HG03342 (cell line): ENCODE results near the gene GUCD1.

Experiments used
- ATAC-seq: cut with Tn5 transposase; IDR thresholded peaks from one replicate; pipeline ENCODE4 v1.9.1; 2021; ENCODE audit warnings: mild to moderate bottlenecking, moderate library complexity; ENCODE audit not compliant: unreplicated experiment

The GUCD1 gene

DNA sequence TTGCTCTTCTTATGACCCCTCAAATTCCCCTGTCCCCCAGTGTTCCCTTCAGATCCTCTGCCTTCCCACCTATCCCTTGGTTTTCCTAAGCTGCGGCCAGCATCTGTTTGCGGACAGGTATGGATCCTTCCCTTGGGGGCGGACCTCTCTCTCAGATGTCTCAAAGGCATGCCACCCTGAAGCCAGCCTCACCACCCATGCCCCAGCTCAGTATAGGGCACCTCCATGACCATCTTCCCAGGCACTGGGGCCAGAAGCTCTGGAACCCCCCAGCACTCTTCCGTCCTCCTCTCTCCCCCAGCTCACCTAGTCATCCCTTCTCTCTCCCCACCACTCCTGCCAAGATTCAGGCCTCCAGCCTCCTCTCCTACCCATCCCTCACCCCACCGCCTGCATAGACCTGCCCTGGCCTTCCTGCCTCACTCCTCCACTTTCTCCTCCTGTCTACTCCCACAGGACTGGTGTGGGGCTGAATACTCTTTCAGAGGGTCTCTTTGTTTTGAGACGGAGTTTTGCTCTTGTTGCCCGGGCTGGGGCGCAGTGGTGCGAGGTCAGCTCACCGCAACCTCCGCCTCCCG lies 35.7 kb upstream of the GUCD1 start:
- no peak for ATAC-seq

DNA sequence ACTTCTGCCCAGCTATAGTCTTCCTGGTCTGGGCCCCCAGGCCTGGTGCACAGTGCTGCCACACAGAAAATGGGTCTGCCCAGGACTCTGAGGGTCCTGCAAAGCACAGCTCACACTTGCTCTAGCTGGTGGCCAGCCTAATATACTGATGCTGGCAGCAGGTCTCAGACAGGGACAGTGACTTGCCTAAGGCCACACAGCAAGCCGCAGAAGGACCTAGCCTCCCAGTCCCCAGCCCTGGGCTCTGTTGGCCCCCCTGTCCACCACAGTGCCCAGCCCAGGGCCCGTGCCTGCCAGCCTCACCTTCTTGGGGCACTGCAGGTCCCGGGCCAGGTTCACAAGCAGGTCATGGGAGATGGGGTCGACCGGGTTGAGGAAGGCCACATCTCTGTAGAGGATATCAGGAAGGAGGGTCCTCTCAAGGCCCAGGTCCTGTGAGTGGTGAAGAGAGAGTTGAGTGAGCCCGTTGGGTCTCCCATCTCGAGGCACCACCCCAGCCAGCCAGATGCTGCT lies 34.6 kb upstream of the GUCD1 start:
- no peak for ATAC-seq

DNA sequence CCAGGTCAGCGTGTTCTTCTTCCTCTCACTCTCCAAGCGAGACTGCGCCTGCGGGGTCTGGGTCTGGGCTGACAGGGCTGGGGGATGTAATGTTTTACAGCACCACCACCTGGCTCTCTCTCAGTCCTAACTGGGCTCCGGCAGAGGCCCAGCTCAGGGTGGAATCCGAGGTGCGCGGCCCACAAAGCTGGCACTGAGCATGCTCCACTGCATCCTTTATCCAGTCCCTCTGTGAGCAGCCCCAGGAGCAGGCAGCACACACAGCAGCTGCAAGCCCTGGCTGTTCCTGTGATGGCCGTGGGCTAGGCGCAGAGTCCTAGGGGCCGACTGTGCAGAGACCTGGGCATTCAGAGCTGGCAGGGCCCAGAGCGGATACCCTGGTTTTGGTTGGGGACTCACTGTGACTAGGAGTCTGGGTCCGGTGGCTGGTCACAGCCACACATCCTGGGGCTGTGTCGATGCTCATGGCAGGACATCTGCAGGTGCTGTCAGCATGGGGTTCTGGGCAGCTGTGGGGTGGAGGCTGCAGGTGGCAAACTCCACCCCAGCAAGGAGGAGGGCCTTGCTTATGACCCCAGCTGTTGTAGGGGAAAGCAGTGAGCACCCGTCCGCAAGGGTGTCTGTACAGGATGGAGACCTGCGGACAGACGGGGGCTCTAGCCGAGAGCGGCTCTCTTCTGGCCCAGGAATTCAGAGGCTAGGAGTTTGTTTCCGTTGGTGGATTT lies 34.0 kb upstream of the GUCD1 start:
- ATAC-seq, result no peak

DNA sequence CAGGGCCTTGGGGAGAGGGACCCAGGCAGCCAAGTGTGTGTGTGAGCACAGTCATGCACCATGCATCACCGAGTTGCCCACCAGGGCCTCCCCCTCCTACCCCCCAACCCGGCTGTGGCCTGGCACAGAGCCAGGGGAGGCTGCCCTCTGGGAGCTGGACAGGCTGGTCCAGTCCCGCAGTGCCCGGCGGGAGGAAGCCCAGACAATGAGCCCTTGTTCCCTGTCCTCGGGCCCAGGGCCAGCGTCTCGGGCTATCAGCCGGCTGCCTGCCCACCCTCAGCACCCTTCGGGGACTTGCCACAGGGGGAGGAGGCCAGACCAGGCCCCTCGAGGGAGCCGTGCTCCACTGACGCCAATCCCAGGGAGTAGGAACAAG lies 33.4 kb upstream of the GUCD1 start:
- ATAC-seq, result no peak

DNA sequence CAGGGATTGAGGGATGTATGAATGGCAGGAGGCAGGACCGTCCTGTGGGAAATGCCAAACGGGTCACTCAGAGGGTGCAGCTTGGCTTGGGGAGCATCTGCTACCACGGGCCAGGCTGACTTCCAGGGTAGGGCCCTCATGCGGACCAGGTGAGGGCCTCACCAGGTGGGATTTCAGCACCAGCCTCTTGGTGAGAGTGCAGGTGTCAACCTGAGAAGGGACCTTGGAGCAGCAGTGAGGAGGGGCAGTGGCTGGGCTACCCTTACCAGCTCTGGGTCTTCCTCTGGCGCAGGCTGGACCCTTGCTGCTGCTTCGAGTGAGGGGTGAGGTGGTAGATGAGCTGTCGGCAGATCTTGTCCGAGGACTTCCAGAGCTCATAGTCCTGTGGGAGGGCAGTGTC lies 33.0 kb upstream of the GUCD1 start:
- ATAC-seq, result no peak

DNA sequence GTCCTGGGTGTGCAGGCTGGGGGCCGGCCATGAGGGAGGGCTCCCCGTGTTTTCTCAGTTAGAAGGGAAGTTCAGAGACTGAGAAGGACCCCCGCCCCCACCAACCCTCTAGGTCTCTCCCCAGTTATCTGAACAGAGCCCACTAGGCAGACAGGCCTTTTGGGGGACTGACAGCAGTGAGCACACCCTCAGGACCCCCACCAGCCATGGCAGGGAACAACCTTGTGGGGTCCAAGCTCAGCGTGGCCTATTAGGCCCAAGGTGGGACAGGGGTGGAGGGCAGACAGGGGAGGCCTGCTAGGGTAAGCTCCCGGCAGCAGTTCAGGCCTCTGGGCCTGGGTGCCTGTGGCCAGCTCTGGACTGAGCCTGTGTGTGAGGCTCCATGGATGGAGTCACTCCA lies 32.3 kb upstream of the GUCD1 start:
- ATAC-seq, result no peak

DNA sequence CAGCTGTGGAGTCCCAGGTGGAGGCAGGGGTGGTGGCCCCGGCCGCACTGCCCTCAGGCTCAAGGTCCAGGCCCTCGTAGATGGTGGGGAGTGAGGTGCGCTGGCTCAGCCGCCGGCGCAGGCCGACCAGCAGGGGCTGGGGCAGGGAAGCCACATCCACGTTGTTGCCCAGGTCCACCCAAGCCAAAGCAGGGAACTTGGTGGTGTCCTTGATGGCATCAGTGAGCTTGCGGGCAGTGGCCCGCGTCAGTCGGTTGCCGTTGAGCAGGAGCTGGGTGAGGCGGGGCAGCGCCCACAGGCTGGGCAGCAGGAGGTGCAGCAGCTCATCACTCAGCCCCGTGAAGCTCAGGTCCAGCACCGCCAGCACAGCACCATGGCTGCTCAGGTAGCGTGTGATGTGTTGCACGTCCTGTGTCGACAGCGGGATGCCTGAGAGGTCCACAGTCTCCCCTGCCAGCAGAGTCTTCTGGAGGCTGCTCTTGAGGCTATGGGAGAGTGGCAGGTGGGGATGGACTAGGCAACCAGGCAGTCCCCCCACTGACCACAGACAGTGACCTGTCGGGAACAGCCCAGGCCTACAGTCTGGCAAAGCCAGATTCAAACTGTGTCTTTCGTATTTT lies 31.1 kb upstream of the GUCD1 start:
- ATAC-seq, result no peak

DNA sequence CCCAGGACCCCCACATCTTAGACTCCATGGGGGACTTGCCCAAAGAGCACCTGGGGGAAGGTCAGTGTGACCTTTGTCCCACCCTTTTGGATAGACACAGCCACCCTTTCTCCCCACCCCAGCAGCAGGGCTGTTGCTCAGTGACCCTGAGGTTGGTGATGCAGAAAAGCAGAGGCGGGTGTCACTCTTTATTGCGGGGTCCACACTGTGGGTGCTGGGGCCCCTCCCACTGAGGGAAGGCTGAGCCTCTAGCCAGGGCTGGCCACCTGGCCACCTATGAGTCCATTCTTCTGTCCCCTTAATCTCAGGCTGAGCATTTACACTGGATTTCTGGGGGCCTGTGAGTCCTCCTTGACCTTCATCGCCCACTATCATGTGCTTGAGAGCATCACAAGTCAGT lies 30.5 kb upstream of the GUCD1 start:
- no peak for ATAC-seq

DNA sequence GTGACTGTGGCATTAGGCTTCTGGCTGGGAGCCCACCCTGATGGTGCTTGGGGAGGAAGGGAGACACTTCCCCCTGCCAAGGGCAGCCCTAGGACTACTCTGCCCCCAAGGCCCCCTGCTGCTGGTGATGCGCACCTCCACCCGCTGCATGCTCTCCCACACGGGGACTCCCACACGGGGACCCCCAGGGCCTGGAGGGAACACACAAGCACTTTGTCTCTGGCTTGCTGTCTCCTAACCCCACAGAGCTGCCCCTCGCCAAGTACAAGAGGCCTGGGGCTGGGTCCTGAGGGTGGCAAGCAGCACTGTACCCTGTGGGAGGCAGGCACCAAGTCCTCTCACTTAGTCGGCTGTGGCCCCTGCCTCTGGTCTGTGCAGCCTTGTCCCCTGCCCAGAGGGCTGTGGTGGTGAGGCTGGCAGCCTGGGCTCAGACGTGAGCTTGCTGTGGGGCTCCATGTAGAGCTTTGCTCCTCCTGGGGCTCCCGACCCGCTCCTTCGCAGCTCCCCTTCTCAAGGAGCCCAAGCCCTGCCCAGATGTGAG lies 30.0 kb upstream of the GUCD1 start:
- no peak for ATAC-seq

DNA sequence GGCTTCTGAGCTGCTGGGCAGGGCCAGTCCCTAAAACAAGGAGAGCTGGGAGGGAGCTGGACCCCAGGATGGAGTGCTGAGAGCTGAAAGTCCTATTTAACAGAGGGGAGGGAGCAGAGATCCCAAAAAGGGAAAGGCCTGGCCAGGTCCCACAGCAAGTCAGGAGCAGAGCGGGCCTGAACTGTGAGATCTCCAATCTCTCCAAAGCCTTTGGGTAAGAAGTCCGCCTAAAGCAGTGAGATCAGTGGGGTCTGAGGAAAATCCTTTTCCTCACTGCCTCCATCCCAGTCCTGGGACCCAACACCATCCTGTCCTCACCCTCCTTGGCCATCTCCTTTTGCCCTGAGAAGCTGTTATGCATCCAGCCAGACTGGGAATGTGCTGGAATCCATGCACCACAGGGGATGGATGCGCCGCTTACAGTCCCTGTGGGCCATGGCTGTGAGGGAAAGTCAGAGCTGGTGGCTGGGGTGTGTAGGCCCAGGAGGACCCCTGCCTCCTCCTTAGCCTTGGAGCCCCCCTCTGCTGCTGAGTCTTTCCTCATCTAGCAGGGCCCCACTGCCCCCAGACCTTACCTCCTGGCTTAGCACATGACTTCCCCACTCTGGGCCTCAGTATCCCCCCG lies 29.3 kb upstream of the GUCD1 start:
- no peak for ATAC-seq

DNA sequence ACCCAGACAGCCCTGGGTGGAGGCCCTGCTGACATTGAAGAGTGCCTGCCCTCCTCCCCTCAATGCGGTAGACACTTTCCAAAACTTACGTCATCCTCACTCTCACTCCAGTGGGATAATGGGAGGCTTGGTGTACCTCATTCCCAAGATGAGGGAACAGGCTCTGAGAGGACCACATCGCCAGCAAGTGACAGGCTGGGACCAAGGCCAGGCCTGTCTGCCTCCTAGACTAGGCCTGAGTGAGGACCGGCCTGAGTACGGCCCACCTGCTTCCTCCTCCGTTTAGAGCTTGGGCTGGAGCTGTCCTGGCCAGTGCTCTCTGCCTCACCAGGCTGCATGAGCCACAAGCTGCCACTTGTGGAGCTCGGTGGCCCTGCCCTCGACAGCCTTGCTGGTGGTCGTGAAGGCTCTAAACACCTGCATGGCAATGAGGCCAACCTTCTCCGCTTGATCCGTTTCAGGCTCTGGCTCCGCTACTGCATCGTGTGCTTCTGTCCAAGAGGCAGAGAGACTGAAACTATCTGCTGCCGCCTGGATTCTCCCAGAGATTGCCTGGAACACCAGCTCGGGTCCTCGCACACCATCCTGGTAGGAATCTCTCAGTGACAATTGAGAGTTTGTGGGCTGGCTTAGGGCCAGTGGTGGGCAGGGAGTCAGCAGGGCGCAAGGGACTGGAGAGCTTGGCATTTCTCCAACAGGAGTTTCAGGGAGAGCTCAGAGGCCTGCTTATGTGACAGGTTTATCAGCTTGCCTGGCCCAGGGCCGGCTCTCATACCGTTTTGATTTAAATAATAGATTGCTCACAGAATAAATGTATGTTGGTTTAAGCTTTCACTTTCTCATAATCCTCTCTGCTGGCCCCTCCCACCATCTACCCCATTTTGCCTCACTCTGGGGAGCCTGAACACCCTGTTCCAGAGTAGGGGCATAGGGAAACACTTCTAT lies 28.6 kb upstream of the GUCD1 start:
- no peak for ATAC-seq

DNA sequence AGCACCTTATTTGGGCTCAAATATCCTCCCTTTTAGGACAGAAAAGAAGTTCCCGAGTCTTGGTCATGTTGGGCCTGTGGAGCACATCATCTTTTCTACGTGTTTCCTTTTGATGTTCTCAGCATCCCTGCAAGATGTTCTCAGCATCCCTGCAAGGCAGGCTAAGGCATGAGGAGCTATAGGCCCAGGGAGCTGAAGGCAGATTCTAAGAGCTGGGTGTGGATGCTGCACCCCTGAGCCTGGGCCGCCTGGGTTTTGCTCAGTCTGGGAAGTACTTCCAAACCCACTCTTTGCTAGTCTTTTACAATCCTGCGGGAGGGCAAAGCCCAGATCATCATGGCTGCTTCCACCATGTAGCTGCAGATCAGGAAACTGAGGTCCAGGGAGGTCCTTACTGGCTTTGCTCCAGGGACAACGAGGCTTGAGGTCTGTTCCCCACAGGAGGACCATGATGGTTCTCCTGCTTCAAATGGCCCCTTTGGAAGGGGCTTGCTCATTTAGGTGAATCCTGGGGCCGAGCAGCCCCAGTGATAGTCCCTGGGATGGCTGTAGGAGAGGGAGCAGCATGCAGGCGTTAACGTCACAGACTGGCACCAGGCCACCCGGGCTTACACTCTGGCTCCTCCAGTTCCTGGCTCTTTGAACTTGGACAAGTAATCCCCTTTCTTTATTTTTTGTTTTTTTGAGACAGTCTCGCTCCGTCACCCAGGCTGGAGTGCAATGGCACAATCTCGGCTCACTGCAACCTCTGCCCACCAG lies 27.3 kb upstream of the GUCD1 start:
- no peak for ATAC-seq

DNA sequence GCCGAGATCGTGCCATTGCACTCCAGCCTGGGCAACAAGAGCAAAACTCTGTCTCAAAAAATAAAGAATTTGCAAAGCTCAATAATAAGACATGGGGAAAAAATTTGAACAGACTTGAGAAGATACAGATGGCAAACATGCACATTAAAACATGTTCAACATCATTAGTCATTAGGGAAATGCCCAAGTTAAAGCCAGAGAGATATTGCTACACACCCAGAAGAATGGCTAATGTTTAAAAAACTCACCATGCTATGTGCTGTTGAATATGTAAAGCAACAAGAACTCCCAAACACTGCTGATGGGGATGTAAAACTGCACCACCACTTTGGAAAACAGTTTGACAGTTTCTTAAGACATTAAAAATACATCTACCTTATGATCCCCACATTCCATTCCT lies 25.3 kb upstream of the GUCD1 start:
- no peak for ATAC-seq

DNA sequence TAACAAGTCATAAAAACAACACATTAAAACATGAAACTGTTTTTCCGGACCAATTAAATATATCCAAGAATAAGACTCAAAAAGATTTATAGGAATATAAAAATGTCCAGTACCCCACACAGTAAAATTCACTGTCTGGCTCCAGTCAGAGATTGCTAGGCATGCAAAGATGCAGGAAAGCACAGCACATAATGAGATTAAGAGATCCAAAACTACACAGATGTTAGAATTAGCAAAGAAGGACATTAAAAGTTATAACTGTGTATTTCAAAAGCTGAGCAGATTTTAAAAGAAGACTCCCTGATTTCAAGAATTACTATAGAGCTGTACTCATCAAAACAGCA lies 24.3 kb upstream of the GUCD1 start:
- no peak for ATAC-seq

DNA sequence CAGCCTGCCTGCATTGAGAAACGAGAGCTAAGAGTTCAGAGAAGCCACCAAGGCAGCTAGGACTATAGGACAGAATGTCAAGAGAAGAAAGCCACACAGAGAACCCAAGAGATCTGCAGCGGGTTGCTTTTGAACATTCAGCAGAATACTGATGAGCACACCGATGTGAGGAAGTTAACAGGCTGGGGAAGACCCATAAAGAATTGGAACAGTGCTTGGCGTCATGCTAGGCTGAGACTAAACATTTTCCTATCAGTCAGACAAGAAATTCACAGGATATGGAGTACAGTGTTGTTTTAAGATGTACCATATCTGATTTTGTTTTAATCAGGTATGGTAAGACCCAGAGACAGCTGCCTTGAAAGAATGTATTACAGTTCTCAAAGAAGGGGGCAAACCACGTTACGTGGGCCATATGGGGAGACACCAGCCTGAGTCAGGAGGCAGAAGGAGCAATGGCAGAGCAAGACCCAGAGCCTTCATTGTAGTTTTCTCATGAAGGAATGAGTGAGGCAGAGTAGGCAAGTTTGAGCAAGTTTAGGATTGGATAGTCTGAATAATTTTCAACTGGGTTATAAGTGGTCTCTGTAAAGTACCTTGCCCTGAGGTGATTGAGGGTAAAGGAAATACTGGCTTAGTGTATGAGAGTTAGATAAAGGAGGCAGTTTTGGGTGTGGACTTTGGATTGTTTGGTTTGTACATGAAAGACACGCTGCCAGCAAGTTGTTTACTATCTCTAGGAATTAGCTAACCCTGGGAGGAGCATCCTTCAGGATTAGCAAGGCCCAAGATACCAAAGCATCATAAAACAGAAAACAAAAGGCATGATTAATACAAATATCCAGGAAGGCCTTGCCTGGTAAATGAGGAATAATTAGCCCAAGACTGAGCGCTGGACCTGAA lies 23.7 kb upstream of the GUCD1 start:
- ATAC-seq, result no peak

DNA sequence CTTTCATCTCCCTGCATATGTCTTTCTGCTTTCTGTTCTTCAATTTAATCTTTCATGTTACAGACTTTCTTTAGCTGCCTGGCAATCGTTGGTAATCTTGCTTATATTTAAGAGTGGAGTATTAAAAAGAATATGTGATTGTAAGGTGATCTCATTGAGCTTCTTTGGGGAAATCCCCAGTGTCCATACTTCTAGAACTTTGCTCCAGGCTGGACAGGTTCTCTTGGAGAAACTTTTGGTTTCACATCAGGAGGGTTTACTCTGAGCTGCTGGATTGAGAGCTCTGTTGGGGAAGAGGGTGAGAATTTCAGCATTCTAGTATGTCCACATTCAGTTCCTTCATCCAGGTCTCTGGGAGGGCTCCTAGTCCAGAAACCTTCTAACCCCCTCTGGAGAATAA lies 21.8 kb upstream of the GUCD1 start:
- no peak for ATAC-seq

DNA sequence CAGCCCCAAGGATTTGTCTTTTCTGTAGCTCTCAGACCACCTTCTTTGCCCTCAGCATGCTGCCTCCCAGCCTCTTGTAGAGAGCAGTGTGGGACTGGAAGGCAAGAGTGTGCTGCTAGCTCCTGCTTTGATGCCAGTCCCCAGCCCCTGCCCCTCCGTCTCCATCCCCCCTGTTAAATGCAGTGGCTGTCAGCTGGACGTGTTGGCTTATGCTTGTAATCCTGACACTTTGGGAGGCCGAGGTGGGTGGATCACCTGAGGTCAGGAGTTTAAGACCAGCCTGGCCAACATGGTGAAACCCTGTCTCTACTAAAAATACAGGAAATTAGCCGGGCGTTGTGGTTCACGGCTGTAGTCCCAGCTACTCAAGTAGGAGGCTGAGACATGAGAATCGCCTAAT lies 16.3 kb upstream of the GUCD1 start:
- no peak for ATAC-seq

DNA sequence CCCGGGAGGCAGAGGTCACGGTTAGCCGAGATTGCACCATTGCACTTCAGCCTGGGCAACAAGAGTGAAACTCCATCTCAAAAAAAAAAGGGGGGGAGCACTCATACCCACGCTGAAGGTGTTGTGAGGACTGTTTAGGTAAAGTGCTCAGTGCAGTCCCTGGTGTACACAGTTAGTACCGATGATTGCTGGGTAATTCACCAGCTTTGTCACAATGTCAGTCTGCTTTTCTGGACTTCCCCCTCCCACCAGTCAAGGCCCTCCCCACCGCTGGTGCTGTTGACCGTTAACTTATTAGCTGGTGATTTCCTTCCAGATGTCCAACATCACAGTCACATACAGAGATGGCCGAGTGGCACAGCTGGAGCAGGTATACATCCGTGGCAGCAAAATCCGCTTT lies 12.7 kb upstream of the GUCD1 start:
- no peak for ATAC-seq

DNA sequence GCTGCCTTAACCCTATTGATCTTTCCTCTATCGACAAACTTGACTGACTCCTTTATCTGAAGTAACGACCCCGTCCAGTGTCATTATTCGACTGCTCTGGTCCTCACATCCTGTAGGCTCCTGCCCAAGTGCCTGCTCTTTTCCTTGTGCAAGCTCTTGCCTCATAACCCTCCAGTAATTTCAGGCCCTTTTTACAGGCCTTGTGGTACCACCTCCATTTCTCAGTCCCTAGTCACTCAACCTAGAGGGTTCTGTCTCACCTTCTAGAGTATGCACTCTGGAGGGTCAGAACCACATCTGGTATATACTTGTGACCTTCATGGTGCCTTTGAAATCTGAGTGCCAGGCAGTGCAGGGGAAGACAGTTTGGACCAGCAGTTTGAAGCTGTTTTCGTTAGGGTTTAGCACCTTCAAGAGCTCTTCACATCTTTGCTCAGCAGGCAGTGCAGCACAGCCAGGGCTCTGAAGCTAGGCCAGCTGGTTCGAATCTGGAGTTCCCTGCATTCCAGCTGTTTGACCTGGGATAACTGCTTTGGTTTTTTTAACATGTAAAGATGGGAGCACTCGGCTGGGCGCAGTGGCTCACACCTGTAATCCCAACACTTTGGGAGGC lies 12.1 kb upstream of the GUCD1 start:
- no peak for ATAC-seq
